Measurements from ENCODE around the gene IL12B. TPM values are rescaled to one million over a fixed set of nuclear protein-coding genes. Genes with fewer than 3 reads are reported as not detected.
A peak's percentile ranks its signal among the peaks of the same experiment; 100 is the strongest.
"Not testable (repeated sequence)": the region's sequence is repeated elsewhere in the genome, so short reads cannot be mapped to it uniquely, and the experiment has no call there.

Gene IL12B
- total RNA-seq, 1 experiment from 2014 or later, result not detected

DNA sequence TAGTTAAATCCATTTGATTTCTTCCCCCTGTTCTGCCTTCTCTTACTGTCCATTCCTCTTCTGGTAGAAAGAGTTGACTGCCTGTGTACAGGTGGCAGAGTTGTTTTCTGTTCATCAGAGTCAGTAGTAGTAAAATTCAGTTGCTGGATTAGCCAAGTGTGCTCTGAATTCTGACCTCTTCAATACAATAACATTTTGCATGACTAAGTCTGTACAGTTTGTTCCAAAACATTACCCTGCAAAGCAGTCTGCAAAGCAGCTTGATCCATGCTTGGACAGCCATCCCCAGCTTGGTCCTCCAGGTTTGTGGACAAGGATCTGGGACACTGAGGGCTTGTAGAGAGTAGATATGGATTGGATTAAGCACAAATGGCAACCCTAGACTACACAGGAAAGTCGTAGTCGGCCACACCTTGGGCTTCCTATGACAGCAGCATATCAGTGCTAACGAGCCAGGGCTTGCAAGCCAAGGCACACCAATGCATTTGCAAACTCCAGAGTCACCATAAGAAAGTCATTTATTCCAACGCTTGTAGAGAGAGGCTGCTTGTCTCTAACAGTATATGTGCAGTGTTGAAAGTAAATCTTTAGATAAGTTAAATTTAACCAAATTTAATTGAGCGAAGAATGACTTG, 25.2 kb downstream of the IL12B start:
- POLR2A ChIA-PET, result no interaction called here
- intact Hi-C loops (cut with micrococcal nuclease; ENCODE audit: unreplicated experiment), result no loop called here

DNA sequence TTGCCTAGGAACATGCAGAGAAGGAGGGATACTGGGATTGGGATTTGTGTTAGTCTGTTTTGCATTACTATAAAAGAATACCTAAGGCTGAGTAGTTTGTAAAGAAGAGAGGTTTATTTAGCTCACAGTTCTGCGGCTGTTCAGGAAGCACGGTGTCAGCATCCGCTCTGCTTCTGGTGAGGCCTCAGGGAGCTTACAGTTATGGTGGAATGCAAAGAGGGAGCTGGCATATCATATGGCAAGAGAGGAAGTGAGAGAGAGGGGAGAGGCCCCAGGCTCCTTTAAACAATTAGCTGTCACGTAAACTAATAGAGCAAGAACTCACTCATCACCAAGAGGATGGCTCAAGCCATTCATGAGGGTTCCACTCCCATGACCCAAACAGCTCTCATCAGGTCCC, 27.0 kb downstream of the IL12B start:
- DNase-seq (ENCODE audit: low read depth, low spot score) (no peak), ATAC-seq (no peak)
- POLR2A ChIA-PET, result no interaction called here
- CTCF ChIA-PET, result no interaction called here
- Histone ChIP-seq H3K4me1 (ENCODE audit: control insufficient read depth, insufficient read depth, low read length) (no peaks in the 10 kb centered on the region), H3K36me3 (ENCODE audit: control insufficient read depth, insufficient read depth, low read length) (no peaks in the 10 kb centered on the region), H3K4me3 (ENCODE audit: low read depth in 2 of 2, low read length in 2 of 2) (no peak overlapping the region), H3K27me3 (ENCODE audit: control insufficient read depth, insufficient read depth, low read length) (peaks cover 6% of the 10 kb centered on the region), H3K27ac (ENCODE audit: low read length) (no peak overlapping the region), H3K9me3 (ENCODE audit: control insufficient read depth, insufficient read depth, low read depth, low read length) (peaks cover 12% of the 10 kb centered on the region)
- intact Hi-C loops (cut with micrococcal nuclease; ENCODE audit: unreplicated experiment) (no loop called here), in situ Hi-C loops (cut with HindIII; ENCODE audit: low pct_unique_long_range_greater_than_20kb, low sequenced_read_pairs) (no loop called here)
- no TSS peak for BruUV-seq (replicated peaks)
- TF ChIP-seq, protein P1, sequence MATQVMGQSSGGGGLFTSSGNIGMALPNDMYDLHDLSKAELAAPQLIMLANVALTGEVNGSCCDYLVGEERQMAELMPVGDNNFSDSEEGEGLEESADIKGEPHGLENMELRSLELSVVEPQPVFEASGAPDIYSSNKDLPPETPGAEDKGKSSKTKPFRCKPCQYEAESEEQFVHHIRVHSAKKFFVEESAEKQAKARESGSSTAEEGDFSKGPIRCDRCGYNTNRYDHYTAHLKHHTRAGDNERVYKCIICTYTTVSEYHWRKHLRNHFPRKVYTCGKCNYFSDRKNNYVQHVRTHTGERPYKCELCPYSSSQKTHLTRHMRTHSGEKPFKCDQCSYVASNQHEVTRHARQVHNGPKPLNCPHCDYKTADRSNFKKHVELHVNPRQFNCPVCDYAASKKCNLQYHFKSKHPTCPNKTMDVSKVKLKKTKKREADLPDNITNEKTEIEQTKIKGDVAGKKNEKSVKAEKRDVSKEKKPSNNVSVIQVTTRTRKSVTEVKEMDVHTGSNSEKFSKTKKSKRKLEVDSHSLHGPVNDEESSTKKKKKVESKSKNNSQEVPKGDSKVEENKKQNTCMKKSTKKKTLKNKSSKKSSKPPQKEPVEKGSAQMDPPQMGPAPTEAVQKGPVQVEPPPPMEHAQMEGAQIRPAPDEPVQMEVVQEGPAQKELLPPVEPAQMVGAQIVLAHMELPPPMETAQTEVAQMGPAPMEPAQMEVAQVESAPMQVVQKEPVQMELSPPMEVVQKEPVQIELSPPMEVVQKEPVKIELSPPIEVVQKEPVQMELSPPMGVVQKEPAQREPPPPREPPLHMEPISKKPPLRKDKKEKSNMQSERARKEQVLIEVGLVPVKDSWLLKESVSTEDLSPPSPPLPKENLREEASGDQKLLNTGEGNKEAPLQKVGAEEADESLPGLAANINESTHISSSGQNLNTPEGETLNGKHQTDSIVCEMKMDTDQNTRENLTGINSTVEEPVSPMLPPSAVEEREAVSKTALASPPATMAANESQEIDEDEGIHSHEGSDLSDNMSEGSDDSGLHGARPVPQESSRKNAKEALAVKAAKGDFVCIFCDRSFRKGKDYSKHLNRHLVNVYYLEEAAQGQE (IDR thresholded peaks at IDR 0.05; ENCODE audit: insufficient read depth in 1 of 2, low read depth in 2 of 2, low read length in 1 of 2), result no peak
- TF ChIP-seq POLR2AphosphoS5 (IDR thresholded peaks at IDR 0.05; ENCODE audit: low read depth, low read length) (no peak), SIN3A (IDR thresholded peaks at IDR 0.05; ENCODE audit: borderline replicate concordance, insufficient read depth, low read depth, low read length) (no peak), TCF7L2 (IDR thresholded peaks at IDR 0.05; ENCODE audit: low read depth, low read length) (no peak)
- TF ChIP-seq, protein P2, sequence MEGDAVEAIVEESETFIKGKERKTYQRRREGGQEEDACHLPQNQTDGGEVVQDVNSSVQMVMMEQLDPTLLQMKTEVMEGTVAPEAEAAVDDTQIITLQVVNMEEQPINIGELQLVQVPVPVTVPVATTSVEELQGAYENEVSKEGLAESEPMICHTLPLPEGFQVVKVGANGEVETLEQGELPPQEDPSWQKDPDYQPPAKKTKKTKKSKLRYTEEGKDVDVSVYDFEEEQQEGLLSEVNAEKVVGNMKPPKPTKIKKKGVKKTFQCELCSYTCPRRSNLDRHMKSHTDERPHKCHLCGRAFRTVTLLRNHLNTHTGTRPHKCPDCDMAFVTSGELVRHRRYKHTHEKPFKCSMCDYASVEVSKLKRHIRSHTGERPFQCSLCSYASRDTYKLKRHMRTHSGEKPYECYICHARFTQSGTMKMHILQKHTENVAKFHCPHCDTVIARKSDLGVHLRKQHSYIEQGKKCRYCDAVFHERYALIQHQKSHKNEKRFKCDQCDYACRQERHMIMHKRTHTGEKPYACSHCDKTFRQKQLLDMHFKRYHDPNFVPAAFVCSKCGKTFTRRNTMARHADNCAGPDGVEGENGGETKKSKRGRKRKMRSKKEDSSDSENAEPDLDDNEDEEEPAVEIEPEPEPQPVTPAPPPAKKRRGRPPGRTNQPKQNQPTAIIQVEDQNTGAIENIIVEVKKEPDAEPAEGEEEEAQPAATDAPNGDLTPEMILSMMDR (IDR thresholded peaks at IDR 0.05), result no peak

More for the DNA sequence above, 25.2 kb downstream of the IL12B start:
- no peaks in the 10 kb centered on the region for H3K36me3 ChIP-seq (ENCODE audit: control insufficient read depth, insufficient read depth, low read length)
- peaks cover 12% of the 10 kb centered on the region for H3K9me3 ChIP-seq (ENCODE audit: control insufficient read depth, insufficient read depth, low read depth, low read length)
- peaks cover 14% of the 10 kb centered on the region for H3K27me3 ChIP-seq (ENCODE audit: control insufficient read depth, insufficient read depth, low read length)
- TF ChIP-seq, protein P2 (IDR thresholded peaks at IDR 0.05), result no peak
- TF ChIP-seq POLR2AphosphoS5 (IDR thresholded peaks at IDR 0.05; ENCODE audit: low read depth, low read length), result no peak
- TF ChIP-seq SIN3A (IDR thresholded peaks at IDR 0.05; ENCODE audit: borderline replicate concordance, insufficient read depth, low read depth, low read length), result no peak
- TF ChIP-seq TCF7L2 (IDR thresholded peaks at IDR 0.05; ENCODE audit: low read depth, low read length), result no peak
- TF ChIP-seq, protein P1 (IDR thresholded peaks at IDR 0.05; ENCODE audit: insufficient read depth in 1 of 2, low read depth in 2 of 2, low read length in 1 of 2), result no peak
- no peak overlapping the region for H3K4me3 ChIP-seq (ENCODE audit: low read depth in 2 of 2, low read length in 2 of 2)
- ATAC-seq (0 out of 2 replicates have a peak, but pooled peaks have one; percentile 38), DNase-seq (ENCODE audit: low read depth, low spot score) (no peak)
- CTCF ChIA-PET, result no interaction called here
- in situ Hi-C loops (cut with HindIII; ENCODE audit: low pct_unique_long_range_greater_than_20kb, low sequenced_read_pairs), result no loop called here
- H3K4me1 ChIP-seq (ENCODE audit: control insufficient read depth, insufficient read depth, low read length), result no peaks in the 10 kb centered on the region
- no peak overlapping the region for H3K27ac ChIP-seq (ENCODE audit: low read length)
- no TSS peak for BruUV-seq (replicated peaks)

DNA sequence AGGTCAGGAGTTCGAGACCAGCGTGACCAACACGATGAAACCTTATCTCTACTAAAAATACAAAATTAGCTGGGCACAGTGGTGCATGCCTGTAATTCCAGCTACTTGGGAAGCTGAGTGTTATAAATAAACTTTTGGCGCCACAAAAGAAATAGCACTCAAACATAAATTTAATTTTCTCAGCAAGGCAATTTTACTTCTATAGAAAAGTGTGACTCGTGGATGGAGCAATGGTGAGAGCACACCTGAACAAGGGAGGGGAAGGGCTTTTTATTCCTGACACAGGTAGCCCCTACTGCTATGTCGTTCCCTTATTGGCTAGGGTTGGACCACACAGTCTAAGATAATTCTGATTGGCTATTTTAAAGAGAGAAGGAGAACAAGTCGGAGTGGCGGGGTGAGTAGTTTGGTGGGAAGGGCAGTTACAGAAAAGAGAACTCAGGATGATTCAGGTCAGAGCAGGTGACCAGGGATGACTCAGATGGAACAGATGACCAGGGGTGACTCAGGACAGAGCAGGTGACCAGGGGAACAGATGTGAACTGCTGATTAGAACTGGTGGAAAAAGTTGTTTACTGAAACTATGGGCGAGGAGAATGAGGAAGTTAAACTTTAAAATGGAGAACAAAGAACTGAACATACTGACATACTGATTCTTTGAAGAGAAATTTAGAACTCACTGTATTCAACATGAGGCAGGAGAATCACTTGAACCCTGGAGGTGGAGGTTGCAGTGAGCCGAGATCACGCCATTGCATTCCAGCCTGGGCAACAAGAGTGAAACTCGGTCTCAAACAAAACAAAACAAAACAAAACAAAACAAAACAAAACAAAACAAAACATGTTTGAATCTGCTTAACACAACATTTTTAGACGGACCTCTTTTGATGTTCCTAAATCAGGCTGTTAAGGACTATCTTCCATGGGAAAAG, 28.1 kb downstream of the IL12B start:
- POLR2A ChIA-PET; H3K36me3 ChIP-seq (ENCODE audit: control insufficient read depth, insufficient read depth, low read length); H3K4me3 ChIP-seq (ENCODE audit: low read depth in 2 of 2, low read length in 2 of 2); H3K27ac ChIP-seq (ENCODE audit: low read length); in situ Hi-C loops (cut with HindIII; ENCODE audit: low pct_unique_long_range_greater_than_20kb, low sequenced_read_pairs); intact Hi-C loops (cut with micrococcal nuclease; ENCODE audit: unreplicated experiment); CTCF ChIA-PET; H3K27me3 ChIP-seq (ENCODE audit: control insufficient read depth, insufficient read depth, low read length); H3K4me1 ChIP-seq (ENCODE audit: control insufficient read depth, insufficient read depth, low read length); BruUV-seq (replicated peaks); DNase-seq (ENCODE audit: low read depth, low spot score); ATAC-seq: not testable (repeated sequence)
- H3K9me3 ChIP-seq (ENCODE audit: control insufficient read depth, insufficient read depth, low read depth, low read length), result peaks cover 12% of the 10 kb centered on the region

Data from Panc1 (cell line).